Measurements from ENCODE around the gene IL20. TPM values are rescaled to one million over a fixed set of nuclear protein-coding genes. Genes with fewer than 3 reads are reported as not detected.

The IL20 gene
- total RNA-seq, 1 donor from 2014 or later, result not detected

DNA sequence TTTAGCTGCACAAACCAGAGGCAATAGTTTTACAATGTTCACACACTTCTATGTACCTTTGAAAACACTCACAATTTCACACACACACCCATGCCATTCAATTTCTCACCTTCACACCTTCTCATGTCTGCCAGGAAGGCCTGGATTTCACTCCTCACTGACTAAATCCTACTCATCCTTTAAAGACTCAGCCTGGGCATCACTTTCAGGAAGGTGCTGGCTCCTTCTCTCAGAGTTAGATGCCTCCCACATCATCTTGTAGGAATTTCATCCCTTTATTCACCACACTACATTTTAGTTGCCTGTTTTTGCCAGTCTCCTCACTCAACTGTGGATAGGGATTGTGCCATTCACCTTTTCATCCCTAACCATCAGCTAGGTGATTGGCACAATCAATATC is 2.3 kb downstream of the IL20 start:
- no peak overlapping the region for H3K27ac ChIP-seq
- H3K27me3 ChIP-seq, result no peaks in the 10 kb centered on the region
- H3K27me3 Mint-ChIP-seq (ENCODE audit: insufficient read depth, low read depth), result peaks cover 8% of the 10 kb centered on the region
- H3K9me3 Mint-ChIP-seq, result no peaks in the 10 kb centered on the region
- H3K36me3 Mint-ChIP-seq, result no peaks in the 10 kb centered on the region
- no peaks in the 10 kb centered on the region for H3K9me3 ChIP-seq (ENCODE audit: low read depth)
- H3K36me3 ChIP-seq, result no peaks in the 10 kb centered on the region
- no peaks in the 10 kb centered on the region for H4K20me1 ChIP-seq (ENCODE audit: low read depth)
- H3K4me1 ChIP-seq, result no peaks in the 10 kb centered on the region
- DNase-seq (ENCODE audit: low spot score), result no peak
- no peak overlapping the region for H3K27ac Mint-ChIP-seq
- H3K4me3 ChIP-seq, result no peak overlapping the region
- no peaks in the 10 kb centered on the region for H3K4me1 Mint-ChIP-seq
- H2AFZ ChIP-seq (replicated peaks), result no peak overlapping the region
- no peaks in the 10 kb centered on the region for H3F3A ChIP-seq (ENCODE audit: low read depth)
- no peak overlapping the region for H3K4me3 Mint-ChIP-seq
- no peaks in the 10 kb centered on the region for H3K79me2 ChIP-seq (ENCODE audit: low read depth)
- H3K9ac ChIP-seq, result no peak overlapping the region
- no peak overlapping the region for H3K4me2 ChIP-seq
- TF ChIP-seq EZH2 (IDR thresholded peaks at IDR 0.05) (no peak), EZH2phosphoT487 (IDR thresholded peaks at IDR 0.05) (no peak)
- TF ChIP-seq, protein P1, sequence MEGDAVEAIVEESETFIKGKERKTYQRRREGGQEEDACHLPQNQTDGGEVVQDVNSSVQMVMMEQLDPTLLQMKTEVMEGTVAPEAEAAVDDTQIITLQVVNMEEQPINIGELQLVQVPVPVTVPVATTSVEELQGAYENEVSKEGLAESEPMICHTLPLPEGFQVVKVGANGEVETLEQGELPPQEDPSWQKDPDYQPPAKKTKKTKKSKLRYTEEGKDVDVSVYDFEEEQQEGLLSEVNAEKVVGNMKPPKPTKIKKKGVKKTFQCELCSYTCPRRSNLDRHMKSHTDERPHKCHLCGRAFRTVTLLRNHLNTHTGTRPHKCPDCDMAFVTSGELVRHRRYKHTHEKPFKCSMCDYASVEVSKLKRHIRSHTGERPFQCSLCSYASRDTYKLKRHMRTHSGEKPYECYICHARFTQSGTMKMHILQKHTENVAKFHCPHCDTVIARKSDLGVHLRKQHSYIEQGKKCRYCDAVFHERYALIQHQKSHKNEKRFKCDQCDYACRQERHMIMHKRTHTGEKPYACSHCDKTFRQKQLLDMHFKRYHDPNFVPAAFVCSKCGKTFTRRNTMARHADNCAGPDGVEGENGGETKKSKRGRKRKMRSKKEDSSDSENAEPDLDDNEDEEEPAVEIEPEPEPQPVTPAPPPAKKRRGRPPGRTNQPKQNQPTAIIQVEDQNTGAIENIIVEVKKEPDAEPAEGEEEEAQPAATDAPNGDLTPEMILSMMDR (IDR thresholded peaks at IDR 0.05), result no peak

DNA sequence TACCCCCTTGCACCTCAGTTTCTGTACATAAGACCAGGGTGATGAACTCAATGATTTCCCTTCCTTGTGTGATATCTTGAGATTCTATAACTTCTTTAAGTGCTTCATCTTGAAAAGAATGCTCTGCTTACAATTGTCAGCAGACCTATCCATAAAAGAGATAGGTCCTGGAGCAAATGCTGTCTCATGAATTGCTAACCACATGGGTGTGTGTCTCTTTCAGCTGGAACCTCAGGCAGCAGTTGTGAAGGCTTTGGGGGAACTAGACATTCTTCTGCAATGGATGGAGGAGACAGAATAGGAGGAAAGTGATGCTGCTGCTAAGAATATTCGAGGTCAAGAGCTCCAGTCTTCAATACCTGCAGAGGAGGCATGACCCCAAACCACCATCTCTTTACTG is 2.8 kb downstream of the IL20 start:
- Histone ChIP-seq H3K36me3 (no peaks in the 10 kb centered on the region), H3F3A (ENCODE audit: low read depth) (no peaks in the 10 kb centered on the region), H3K27ac (no peak overlapping the region), H2AFZ (replicated peaks) (no peak overlapping the region), H3K4me3 (no peak overlapping the region), H3K9me3 (ENCODE audit: low read depth) (no peaks in the 10 kb centered on the region), H3K4me1 (no peaks in the 10 kb centered on the region), H4K20me1 (ENCODE audit: low read depth) (no peaks in the 10 kb centered on the region), H3K27me3 (no peaks in the 10 kb centered on the region), H3K9ac (no peak overlapping the region), H3K4me2 (no peak overlapping the region), H3K79me2 (ENCODE audit: low read depth) (no peaks in the 10 kb centered on the region)
- DNase-seq (ENCODE audit: low spot score), result no peak
- no peaks in the 10 kb centered on the region for H3K4me1 Mint-ChIP-seq
- H3K4me3 Mint-ChIP-seq, result no peak overlapping the region
- TF ChIP-seq, protein P1 (IDR thresholded peaks at IDR 0.05), result no peak
- TF ChIP-seq EZH2 (IDR thresholded peaks at IDR 0.05) (no peak), EZH2phosphoT487 (IDR thresholded peaks at IDR 0.05) (no peak)
- peaks cover 3% of the 10 kb centered on the region for H3K27me3 Mint-ChIP-seq (ENCODE audit: insufficient read depth, low read depth)
- H3K9me3 Mint-ChIP-seq, result no peaks in the 10 kb centered on the region
- no peaks in the 10 kb centered on the region for H3K36me3 Mint-ChIP-seq
- no peak overlapping the region for H3K27ac Mint-ChIP-seq

DNA sequence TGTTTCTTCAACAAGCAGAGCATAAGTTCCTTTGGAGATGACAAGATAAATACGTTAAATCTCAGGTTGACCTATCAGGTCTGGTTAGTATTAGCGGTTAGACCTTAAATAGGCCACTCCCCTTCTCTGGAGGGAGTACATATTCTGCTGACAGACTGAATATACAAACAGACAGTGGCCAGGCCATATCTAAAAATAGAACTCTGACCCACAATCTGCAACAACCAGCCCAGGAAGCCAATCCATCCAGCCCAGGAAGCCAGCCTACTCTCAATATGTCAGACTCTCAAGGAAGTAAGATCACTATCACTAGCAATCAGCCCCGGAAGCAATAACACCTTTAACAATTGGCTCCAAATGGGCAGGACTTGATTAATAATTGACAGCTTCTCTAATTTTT is 6.7 kb downstream of the IL20 start:
- no peaks in the 10 kb centered on the region for H3K36me3 Mint-ChIP-seq
- Histone ChIP-seq H3K4me1 (no peaks in the 10 kb centered on the region), H3K4me2 (no peak overlapping the region), H4K20me1 (ENCODE audit: low read depth) (no peaks in the 10 kb centered on the region), H3K9me3 (ENCODE audit: low read depth) (no peaks in the 10 kb centered on the region), H3F3A (ENCODE audit: low read depth) (no peaks in the 10 kb centered on the region), H3K9ac (no peak overlapping the region), H3K79me2 (ENCODE audit: low read depth) (no peaks in the 10 kb centered on the region), H3K4me3 (no peak overlapping the region), H3K27me3 (no peaks in the 10 kb centered on the region), H3K27ac (no peak overlapping the region), H3K36me3 (no peaks in the 10 kb centered on the region), H2AFZ (replicated peaks) (no peak overlapping the region)
- no peak overlapping the region for H3K27ac Mint-ChIP-seq
- H3K27me3 Mint-ChIP-seq (ENCODE audit: insufficient read depth, low read depth), result peaks cover 3% of the 10 kb centered on the region
- H3K4me3 Mint-ChIP-seq, result no peak overlapping the region
- TF ChIP-seq EZH2phosphoT487 (IDR thresholded peaks at IDR 0.05) (no peak), EZH2 (IDR thresholded peaks at IDR 0.05) (no peak)
- TF ChIP-seq, protein P1 (IDR thresholded peaks at IDR 0.05), result no peak
- no peaks in the 10 kb centered on the region for H3K4me1 Mint-ChIP-seq
- no peak for DNase-seq (ENCODE audit: low spot score)
- H3K9me3 Mint-ChIP-seq, result peaks cover 3% of the 10 kb centered on the region
